ENCODE results near the gene NCAM2.
A peak's percentile ranks its signal among the peaks of the same experiment; 100 is the strongest.
"Not testable (repeated sequence)": the region's sequence is repeated elsewhere in the genome, so short reads cannot be mapped to it uniquely, and the experiment has no call there.

The NCAM2 gene

DNA sequence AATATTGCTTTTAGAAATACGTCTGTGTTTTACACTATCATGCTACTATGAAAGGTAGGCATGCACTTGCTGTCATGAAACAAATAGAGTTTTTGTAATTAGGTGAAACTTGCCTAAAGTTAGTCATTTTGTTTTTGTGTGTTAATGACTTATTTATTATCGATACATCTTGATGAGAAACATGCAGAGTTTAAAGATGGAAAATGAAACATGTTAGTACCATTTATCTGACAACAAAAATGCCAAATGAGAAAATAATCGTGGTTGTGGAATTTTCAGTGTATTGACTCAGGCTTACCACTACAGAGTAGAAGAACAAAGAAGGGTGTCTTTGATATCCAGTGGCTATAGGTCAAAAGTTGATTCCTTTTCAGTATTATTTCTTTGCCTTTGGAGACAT lies 105.5 kb downstream of the NCAM2 start:
- DNase-seq (ENCODE audit: low read depth), result no peak

DNA sequence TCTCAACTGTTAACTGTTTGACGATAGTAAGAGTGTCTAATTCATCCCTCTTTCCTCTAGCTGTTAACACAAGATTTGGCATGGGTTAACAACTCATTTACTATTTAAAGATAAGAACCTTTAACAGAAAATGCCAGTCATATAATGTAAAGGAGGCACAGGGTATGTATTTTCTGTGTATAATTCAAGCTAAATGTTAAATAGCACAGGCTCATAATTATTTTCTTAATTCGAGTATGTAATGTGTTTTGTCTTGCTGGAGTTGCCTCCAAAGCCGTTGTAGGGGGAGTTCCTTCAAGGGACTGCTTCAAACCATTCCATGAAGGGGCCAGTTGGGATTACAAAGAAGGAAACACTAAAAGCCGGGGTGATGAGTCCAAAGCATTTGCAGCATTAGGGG lies 111.5 kb downstream of the NCAM2 start:
- DNase-seq (ENCODE audit: low read depth), result no peak

- no peak for DNase-seq (ENCODE audit: low read depth)
Observed at GRCh38 chr21:21111309-21111920, 113.2 kb downstream of the NCAM2 start.

- DNase-seq (ENCODE audit: low read depth), result no peak
Observed at GRCh38 chr21:21114461-21114860, 116.3 kb downstream of the NCAM2 start.

DNA sequence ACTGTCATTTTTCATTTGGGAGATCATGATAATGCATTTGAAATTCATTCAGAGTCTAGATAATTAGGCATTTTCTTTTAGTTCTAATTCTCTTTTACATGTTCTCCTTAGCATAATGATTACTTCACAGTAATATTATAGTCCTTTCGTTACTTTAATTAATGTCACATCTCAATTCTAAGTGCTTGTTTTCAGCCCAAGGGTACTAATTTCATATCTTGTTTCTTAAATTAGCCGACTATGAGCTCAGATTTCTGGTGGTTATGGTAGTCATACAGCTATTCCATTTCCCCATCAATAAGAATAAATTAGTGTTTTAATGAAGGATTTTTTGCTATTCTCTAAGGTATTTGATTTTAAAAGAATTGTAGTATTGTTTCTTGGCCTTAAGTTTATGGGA lies 120.9 kb downstream of the NCAM2 start:
- DNase-seq (ENCODE audit: low read depth), result no peak

GRCh38 chr21:21122680-21123079 lies 124.5 kb downstream of the NCAM2 start:
- DNase-seq (ENCODE audit: low read depth), result no peak

GRCh38 chr21:21132390-21132789 lies 134.2 kb downstream of the NCAM2 start:
- DNase-seq (ENCODE audit: low read depth), result no peak

- DNase-seq (ENCODE audit: low read depth), result no peak
Observed at GRCh38 chr21:21137986-21138385, 139.8 kb downstream of the NCAM2 start.

DNA sequence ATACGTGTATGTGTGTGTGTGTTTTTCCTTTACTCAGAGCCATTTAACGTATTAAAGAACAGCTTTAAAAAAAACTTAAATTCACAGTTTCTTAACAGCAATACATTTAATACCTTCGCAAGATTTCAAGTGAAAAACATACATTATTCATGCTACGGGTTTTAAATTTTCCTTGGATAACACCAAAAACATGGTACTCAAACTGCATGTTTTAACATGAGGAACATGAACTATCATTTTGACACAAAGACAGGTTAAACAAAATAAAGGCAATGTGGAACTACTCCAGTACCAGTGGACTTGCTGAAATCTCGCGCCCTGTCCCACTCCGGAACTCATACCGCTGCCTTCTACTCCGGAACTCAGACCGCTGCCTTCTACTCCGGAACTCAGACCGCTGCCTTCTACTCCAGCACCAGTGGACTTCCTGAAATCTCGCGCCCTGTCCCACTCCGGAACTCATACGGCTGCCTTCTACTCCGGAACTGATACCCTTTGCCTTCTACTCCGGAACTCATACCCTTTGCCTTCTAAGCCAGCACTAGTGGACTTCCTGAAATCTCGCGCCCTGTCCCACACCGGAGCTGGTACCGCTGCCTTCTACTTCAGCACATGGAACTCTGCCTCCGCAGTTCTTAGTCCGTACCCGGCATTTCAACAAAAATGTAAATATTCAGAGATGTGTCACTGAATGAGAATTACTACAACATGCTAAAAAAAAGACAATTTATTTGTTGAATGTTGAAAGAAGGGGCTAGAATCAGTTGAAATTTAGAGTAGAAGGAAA lies 148.6 kb downstream of the NCAM2 start:
- no peak for DNase-seq (ENCODE audit: low read depth)

- DNase-seq (ENCODE audit: low read depth), result no peak
Observed at GRCh38 chr21:21147374-21147745, 149.2 kb downstream of the NCAM2 start.

- DNase-seq (ENCODE audit: low read depth), result no peak
Observed at GRCh38 chr21:21148009-21148408, 149.8 kb downstream of the NCAM2 start.

DNA sequence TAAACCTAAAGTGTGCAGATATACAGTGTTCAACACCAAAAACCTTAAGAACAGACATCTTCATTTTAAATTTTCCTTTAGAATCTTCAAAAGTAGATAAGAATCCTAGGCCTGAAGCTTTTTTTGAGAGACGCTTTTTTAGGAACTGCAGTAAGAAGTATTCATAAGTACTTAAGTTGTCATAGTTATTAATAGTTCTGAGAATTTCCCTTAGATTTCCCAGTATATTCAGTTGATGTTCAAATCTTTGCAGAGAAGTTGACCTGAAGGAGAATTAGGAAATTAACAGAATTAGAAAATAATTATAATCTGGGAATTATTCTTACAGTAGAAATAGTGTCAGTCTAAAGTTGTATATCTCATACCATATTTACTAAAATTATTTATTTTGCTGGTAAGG lies 150.3 kb downstream of the NCAM2 start:
- no peak for DNase-seq (ENCODE audit: low read depth)

DNA sequence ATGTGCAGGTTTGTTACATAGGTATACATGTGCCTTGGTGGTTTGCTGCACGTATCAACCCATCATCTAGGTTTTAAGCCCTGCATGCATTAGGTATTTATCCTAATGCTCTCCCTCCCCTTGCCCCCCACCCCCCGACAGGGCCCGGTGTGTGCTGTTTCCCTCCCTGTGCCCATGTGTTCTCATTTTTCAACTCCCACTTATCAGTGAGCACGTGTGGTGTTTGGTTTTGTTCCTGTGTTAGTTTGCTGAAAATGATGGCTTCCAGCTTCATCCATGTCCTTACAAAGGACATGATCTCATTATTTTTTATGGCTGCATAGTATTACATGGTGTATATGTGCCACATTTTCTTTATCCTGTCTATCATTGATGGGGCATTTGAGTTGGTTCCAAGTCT lies 151.2 kb downstream of the NCAM2 start:
- not testable (repeated sequence) for DNase-seq (ENCODE audit: low read depth)

- no peak for DNase-seq (ENCODE audit: low read depth)
Observed at GRCh38 chr21:21151231-21151630, 153.0 kb downstream of the NCAM2 start.

DNA sequence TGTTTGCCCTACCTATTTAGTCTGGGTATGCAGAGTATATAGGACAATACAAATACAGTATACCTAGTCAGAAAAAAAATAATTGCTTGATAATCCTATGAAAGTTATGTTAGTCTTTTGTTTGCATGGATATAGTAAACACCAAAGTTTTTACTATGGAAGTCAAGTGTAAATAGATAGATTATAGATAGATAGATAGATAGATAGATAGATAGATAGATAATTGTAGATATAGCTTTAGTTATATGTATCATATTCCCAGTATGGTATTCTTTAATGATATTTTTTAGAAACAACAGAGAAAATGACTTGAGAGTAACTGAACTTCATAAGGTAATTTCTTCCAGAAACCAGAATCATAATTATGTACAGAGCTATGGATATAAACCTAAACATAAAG lies 158.2 kb downstream of the NCAM2 start:
- no peak for DNase-seq (ENCODE audit: low read depth)

GRCh38 chr21:21156957-21157356 lies 158.7 kb downstream of the NCAM2 start:
- no peak for DNase-seq (ENCODE audit: low read depth)

- no peak for DNase-seq (ENCODE audit: low read depth)
Observed at GRCh38 chr21:21158376-21158918, 160.2 kb downstream of the NCAM2 start.

DNA sequence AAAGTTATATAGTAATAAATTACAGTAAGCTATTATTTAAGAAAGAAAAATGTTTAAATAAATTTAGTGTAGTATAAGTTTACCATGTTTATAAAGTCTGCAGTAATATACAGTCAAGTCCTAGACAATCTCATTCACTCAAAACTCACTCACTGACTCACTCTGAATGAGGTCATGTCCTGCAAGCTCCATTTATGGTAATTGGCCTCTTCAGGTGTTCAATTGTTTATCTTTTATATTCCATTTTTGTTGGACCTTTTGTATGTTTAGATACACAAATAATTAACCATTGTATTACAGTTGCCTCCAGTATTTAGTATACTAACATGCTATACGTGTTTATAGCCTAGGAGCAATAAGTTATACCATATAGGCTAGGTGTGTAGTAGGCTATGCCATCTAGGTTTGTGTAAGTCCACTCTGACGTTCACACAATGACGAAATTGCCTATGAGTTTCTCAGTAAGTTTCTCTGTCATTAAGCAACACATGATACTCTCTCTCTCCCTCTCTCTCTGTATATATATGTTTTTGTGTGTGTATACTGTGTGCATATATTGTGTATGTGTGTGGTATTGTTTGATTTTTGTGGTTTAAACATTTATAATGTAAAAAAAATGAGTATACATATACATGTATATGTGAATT lies 161.2 kb downstream of the NCAM2 start:
- DNase-seq (ENCODE audit: low read depth), result no peak

- no peak for DNase-seq (ENCODE audit: low read depth)
Observed at GRCh38 chr21:21162786-21163185, 164.6 kb downstream of the NCAM2 start.

DNA sequence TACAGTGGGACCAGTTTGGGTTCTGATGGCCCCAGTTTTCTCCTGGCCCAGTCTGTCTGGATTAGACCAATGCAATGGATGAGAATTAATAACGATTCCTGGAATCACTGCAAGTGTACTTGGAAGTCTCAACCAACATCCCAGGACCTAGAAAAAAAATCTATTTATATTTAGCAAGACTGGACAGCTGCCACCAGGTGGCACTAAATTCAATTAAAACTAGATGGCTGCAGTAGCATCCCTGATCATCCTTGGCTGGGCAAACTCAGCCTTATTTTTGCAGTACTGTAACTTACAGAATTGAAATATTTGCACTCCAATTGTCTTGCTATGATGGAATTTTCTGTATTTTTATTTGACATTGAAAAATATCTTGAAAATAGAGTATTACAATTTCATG lies 165.7 kb downstream of the NCAM2 start:
- DNase-seq (ENCODE audit: low read depth), result peak; percentile 12

DNA sequence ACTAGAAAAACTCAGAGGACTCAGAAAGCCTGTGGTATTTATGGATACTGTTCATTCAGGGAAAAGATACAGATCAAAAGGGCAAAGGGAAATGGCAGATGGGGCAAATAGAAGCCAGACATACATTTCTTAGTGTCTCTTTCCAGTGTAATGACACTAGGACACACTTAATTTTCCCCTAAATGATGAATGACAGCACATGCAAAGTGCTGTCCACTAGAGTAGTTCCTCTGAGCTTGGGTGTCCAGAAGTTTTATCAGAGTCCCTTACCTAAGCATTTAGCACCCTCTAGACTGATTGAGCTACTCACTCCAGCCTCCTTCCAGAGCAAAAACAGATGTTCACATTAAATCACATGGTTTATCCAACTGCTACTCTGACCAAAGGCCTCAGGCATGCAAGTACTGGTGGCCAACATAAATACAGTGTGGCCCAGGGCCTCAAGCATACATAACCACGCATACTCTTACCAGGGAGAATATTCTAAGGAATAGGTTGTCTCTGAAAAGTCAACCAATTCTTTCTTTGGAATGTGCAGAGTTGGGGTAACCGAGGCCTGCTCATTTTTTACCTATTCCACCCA lies 166.9 kb downstream of the NCAM2 start:
- peak; percentile 77 for DNase-seq (ENCODE audit: low read depth)

- no peak for DNase-seq (ENCODE audit: low read depth)
Observed at GRCh38 chr21:21174676-21175075, 176.5 kb downstream of the NCAM2 start.

Data from GM04503 (cell line).